GM12801 (cell line): ENCODE results near the gene DLG1.

Experiments used
- CTCF ChIP-seq: IDR thresholded peaks from one replicate; pipeline ENCODE4 v1.5.1; 2011; ENCODE audit warnings: control low read depth; ENCODE audit not compliant: insufficient read length; ENCODE audit errors: extremely low read depth

DLG1 gene

GRCh38 chr3:197298341-197298944, at the start of gene DLG1:
TSS of gene DLG1 (minus strand) at chr3:197298612. CDS start at chr3:197297204, 1,408 bp downstream.
- no peak for TF ChIP-seq CTCF

GRCh38 chr3:197348014-197348413, 49.6 kb upstream of the DLG1 start:
- TF ChIP-seq CTCF, result no peak

- no peak for TF ChIP-seq CTCF
Observed at GRCh38 chr3:197345390-197345789, 47.0 kb upstream of the DLG1 start.

GRCh38 chr3:197344582-197345318, 46.3 kb upstream of the DLG1 start:
- TF ChIP-seq CTCF, result no peak

GRCh38 chr3:197343656-197344408, 45.4 kb upstream of the DLG1 start:
- no peak for TF ChIP-seq CTCF

GRCh38 chr3:197343111-197343510, 44.7 kb upstream of the DLG1 start:
- TF ChIP-seq CTCF, result no peak

- TF ChIP-seq CTCF, result no peak
Observed at GRCh38 chr3:197340521-197340871, 42.1 kb upstream of the DLG1 start.
